Body of pancreas (tissue), 4 donors: Measurements from ENCODE around the gene BEST2. TPM values are rescaled to one million over a fixed set of nuclear protein-coding genes. Genes with fewer than 3 reads are reported as not detected.

Experiments used
- ATAC-seq: fragments of 150-250 bp; one replicate; pipeline ENCODE4 v1.9.1; 2016
- DNase-seq, 4 donors: peaks; one replicate each; pipeline ENCODE4 v3.0.0-alpha.2; 2019
- H3K27ac ChIP-seq, 4 donors: fragments of 200-600 bp; sonication (generic); 1 replicate in 3 of 4; 2 replicates in 1 of 4; pipeline versions ENCODE4 v1.5.1 to v1.6.1; 2016 to 2019; ENCODE audit warnings: mild to moderate bottlenecking in 1 of 4, mixed read lengths in 1 of 4, moderate library complexity in 1 of 4
- H3K27me3 ChIP-seq, 2 donors: fragments of 200-600 bp; sonication (generic); one replicate each; pipeline ENCODE4 v1.6.0; 2016; ENCODE audit warnings: mild to moderate bottlenecking in 1 of 2
- H3K36me3 ChIP-seq, 2 donors: fragments of 200-600 bp; sonication (generic); replicated peaks in 1 of 2; 2 replicates each; pipeline ENCODE4 v1.5.1; 2016; ENCODE audit warnings: low read depth in 2 of 2; ENCODE audit not compliant: insufficient read depth in 1 of 2
- H3K4me1 ChIP-seq: fragments of 200-600 bp; sonication (generic); one replicate; pipeline ENCODE4 v1.6.0; 2016
- H3K4me3 ChIP-seq, 2 donors: fragments of 200-600 bp; sonication (generic); 1 replicate in 1 of 2; 2 replicates in 1 of 2; pipeline ENCODE4 v1.5.1; 2016 to 2019
- H3K9me3 ChIP-seq, 3 donors: fragments of 200-600 bp; sonication (generic); 1 replicate in 2 of 3; 2 replicates in 1 of 3; pipeline ENCODE4 v1.5.1; 2016
- POLR2A ChIP-seq, 3 donors: fragments of 450-650 bp; IDR thresholded peaks; one replicate each; pipeline ENCODE4 v1.6.1; 2016; ENCODE audit warnings: antibody characterized with exemption in 3 of 3, mild to moderate bottlenecking in 2 of 3
- WGBS, 2 donors: methylation state at CpG; one replicate each; pipeline ENCODE4 v1.1.5; 2017; 5-methylcytosine and 5-hydroxymethylcytosine counted together
- intact Hi-C: fragments of 100-400 bp; cut with DNase I; formaldehyde crosslinking; loops from one replicate; pipeline ENCODE4 v1.15.1; 2023
- total RNA-seq, 2 donors: library from RNA; depleted of rRNA; stranded (reverse); fragments of >200 nt; gene quantifications; one replicate each; pipeline ENCODE4 v1.1.0, GENCODE V29; 2016
- TF ChIP-seq, protein P1 (sequence below), 7 experiments: fragments of 450-650 bp in 4 of 7; fragments of 200-600 bp in 3 of 7; sonication (generic) in 3 of 7; IDR thresholded peaks; one replicate each; pipeline ENCODE4 v1.5.1; 2016 to 2019; ENCODE audit warnings: antibody characterized with exemption in 7 of 7

The BEST2 gene
- total RNA-seq, 2 donors from 2014 or later: not detected

GRCh38 chr19:12784871-12785430 lies 33.4 kb downstream of the BEST2 start:
- ATAC-seq: no peak
- Histone ChIP-seq H3K27ac (peak overlapping the region; percentile 78 to 100 (median 96)), H3K36me3 (no peaks in the 10 kb centered on the region), H3K27me3 (no peaks in the 10 kb centered on the region), H3K4me1 (peaks cover 80% of the 10 kb centered on the region), H3K4me3 (no peak overlapping the region), H3K9me3 (no peaks in the 10 kb centered on the region)
- TF ChIP-seq, protein P1, sequence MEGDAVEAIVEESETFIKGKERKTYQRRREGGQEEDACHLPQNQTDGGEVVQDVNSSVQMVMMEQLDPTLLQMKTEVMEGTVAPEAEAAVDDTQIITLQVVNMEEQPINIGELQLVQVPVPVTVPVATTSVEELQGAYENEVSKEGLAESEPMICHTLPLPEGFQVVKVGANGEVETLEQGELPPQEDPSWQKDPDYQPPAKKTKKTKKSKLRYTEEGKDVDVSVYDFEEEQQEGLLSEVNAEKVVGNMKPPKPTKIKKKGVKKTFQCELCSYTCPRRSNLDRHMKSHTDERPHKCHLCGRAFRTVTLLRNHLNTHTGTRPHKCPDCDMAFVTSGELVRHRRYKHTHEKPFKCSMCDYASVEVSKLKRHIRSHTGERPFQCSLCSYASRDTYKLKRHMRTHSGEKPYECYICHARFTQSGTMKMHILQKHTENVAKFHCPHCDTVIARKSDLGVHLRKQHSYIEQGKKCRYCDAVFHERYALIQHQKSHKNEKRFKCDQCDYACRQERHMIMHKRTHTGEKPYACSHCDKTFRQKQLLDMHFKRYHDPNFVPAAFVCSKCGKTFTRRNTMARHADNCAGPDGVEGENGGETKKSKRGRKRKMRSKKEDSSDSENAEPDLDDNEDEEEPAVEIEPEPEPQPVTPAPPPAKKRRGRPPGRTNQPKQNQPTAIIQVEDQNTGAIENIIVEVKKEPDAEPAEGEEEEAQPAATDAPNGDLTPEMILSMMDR (IDR thresholded peaks at IDR 0.05): no peak
- TF ChIP-seq POLR2A (IDR thresholded peaks at IDR 0.05): no peak
- DNase-seq: no peak
- intact Hi-C loops: no loop called here
- 55 to 70% methylated on average over 3 to 5 of the region's 5 CpGs for WGBS, 2 donors

DNA sequence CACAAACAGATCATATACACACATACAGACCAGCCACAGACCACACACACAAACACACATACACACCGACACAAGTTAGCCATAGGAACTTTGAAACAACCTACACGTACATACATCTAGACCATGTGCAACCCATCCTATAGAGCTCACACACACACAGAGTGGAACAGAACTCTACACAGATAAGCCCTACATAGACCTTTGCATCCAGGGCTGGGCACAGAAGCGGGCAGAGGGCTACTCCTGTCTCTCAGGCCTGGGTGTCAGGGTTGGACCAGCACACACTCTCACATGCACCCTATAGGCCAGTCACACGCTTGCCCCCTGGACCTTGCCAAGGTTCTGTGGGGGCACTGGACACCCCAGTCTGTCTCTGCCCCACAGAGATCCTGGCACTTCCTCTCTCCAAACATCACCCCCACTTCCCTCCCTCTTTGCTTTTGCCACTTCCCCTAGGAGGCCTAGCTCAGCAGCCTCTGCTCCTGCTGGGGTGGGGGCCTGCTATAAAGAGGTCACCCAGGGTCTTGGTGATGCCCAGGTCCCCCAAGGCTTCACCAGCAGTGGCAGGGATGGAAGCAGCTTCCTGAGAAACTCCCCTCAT lies 33.9 kb downstream of the BEST2 start:
- WGBS, 2 donors: 57 to 79% methylated on average over 4 of the region's 4 CpGs
- ATAC-seq (no peak), DNase-seq (peak in 1 of 4 donors; percentile 65)
- TF ChIP-seq, protein P1 (IDR thresholded peaks at IDR 0.05): no peak
- TF ChIP-seq POLR2A (IDR thresholded peaks at IDR 0.05): no peak
- H3K9me3 ChIP-seq: no peaks in the 10 kb centered on the region
- H3K36me3 ChIP-seq: no peaks in the 10 kb centered on the region
- no peaks in the 10 kb centered on the region for H3K27me3 ChIP-seq
- no peak overlapping the region for H3K4me3 ChIP-seq
- intact Hi-C loops: no loop called here
- H3K27ac ChIP-seq: peak overlapping the region; percentile 78 to 100 (median 96)
- H3K4me1 ChIP-seq: peaks cover 86% of the 10 kb centered on the region

DNA sequence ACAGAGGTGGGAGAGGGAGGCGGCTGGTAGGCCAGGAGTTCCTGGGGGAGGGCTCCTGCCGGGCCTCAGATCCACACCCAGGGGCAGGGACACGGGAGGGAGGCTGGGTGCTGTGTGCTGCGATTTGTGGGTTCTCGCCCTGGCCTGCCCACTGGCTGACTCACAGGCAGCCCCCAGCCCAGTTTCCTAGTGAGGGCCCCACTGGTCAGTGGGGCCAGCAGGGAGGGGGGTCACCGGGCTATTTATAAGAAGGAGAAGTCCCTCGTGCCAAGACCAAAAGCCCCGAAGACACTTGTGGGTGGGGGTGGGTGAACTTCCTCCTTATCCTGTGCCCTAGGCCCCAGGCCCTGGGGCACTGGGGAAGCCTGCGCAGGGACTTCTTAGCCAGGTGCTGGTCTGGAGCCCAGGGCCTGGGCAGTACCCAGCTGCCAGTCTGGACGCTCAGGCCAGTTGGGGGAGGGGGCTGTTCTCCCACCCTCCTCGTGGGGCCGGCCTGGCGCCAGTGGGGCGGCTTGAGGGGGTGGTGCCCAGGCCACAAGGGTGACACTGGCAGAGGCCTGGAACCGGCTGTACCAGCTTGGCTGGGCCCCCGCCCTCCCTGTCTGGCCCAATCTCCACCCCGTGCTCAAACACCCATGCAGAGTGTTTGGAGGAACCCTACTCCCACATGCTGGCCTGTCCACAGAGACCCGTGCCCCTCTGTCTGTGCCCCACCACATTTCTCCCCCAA lies 34.7 kb downstream of the BEST2 start:
- no peaks in the 10 kb centered on the region for H3K9me3 ChIP-seq
- peak; percentile 54 to 67 (median 64) for TF ChIP-seq POLR2A (IDR thresholded peaks at IDR 0.05)
- TF ChIP-seq, protein P1 (IDR thresholded peaks at IDR 0.05): no peak
- no peaks in the 10 kb centered on the region for H3K36me3 ChIP-seq
- peak; percentile 42 for ATAC-seq
- peak; percentile 89 to 96 (median 92) for DNase-seq
- 29 to 34% methylated on average over 7 to 18 of the region's 18 CpGs for WGBS, 2 donors
- H3K27me3 ChIP-seq: no peaks in the 10 kb centered on the region
- intact Hi-C loops: no loop called here
- H3K4me3 ChIP-seq: no peak overlapping the region
- H3K4me1 ChIP-seq: peaks cover 92% of the 10 kb centered on the region
- H3K27ac ChIP-seq: peak overlapping the region; percentile 78 to 100 (median 96)

DNA sequence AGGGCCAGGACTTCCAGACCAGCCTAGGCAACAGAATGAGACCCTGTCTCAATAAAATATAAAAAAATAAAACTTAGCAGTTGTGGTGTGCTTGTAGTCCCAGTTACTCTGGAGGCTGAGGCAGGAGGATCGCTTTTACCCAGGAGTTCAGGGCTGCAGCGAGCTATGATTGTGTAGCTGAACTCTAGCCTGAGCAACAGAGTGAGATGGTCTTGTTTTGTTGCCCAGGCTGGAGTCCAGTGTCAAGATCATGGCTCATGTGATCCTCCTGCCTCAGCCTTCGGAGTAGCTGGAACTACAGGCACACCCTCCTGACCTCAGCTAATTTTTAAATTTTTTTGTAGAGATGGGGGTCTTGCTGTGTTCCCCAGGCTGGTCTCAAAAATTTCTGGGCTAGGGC lies 35.4 kb downstream of the BEST2 start:
- Histone ChIP-seq H3K9me3 (no peaks in the 10 kb centered on the region), H3K4me1 (peaks cover 88% of the 10 kb centered on the region), H3K4me3 (no peak overlapping the region), H3K27ac (peak overlapping the region; percentile 78 to 100 (median 96)), H3K27me3 (no peaks in the 10 kb centered on the region), H3K36me3 (no peaks in the 10 kb centered on the region)
- TF ChIP-seq POLR2A (IDR thresholded peaks at IDR 0.05): no peak
- TF ChIP-seq, protein P1 (IDR thresholded peaks at IDR 0.05): no peak
- WGBS, 2 donors: 79 to 93% methylated on average over 3 of the region's 3 CpGs
- no peak for ATAC-seq
- intact Hi-C loops: no loop called here
- no peak for DNase-seq
